ENCODE data around the gene CHMP2A. TPM values are rescaled to one million over a fixed set of nuclear protein-coding genes. Genes with fewer than 3 reads are reported as not detected.

CHMP2A gene
- total RNA-seq, 1 experiment from 2014 or later: 109 TPM

DNA sequence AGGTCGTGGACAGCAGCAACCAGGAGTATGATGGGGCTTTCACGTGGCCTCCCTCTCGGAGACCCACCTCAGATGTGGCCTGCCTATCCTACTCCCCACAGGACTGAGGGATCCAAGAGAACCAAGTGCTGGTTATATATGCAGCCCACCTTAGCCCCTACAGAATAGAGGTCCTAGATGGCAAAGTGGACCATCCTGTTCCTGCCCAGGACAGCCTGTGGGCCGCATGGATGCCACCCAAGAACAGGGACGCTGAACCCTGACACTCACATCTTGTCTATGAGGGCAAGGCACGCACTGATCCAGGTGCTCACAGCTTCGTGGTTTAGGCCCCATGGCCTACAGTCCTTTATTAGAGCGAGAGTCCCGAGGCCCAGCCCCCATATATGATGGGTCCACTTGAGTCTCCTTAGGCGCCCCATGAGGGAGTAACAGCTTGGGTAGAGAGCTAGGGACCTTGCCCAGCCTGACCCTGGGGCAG lies 41.7 kb downstream of the CHMP2A start (continued):
- no peak for TF ChIP-seq KAT7 (CRISPR knock-in tag; IDR thresholded peaks at IDR 0.05; ENCODE audit: borderline replicate concordance)
- TF ChIP-seq CBFB (CRISPR knock-in tag; IDR thresholded peaks at IDR 0.05; ENCODE audit: low read depth): no peak
- TF ChIP-seq, protein P1, sequence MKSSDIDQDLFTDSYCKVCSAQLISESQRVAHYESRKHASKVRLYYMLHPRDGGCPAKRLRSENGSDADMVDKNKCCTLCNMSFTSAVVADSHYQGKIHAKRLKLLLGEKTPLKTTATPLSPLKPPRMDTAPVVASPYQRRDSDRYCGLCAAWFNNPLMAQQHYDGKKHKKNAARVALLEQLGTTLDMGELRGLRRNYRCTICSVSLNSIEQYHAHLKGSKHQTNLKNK (CRISPR knock-in tag; IDR thresholded peaks at IDR 0.05): no peak

DNA sequence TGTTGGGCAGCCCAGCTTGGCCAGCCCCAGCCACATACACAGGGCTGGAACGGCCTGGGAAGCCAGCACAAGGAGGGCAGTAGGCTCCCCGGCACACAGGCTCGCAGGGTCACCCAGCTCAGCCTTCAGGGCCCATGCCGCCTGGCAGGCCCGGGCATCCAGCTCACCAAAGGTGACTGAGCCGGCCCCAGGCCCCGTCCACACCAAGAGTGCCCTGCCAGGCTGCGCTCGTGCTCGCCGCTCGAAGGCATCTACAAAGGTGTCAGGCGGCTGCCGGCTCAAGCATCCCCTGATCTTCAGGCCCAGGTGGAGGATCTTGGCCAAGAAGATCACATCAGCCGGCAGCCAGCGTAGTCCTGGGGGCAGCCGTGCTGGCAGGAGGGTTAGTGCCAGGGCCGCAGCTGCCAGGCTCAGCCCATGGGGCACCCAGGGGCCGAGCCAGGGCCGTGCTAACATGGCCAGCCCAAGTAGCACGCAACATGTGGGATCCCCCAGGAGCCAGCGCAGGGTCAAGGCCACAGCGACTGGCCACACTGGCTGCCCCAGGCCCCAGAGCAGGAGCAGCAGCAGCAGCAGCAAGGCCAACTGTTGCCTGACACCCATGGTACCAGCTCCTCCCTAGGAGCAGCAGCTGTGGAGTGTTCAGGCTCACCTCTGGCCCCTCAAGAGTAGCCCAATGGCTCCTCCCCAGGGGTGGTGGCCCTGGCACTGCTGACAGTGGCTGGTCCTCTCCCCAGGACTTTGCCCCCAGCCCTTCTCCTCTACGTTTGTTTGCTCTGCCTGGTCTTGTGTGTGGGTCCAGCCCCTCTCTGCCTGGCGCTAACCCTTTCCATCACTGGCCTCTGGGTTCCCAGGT lies 43.3 kb downstream of the CHMP2A start, which contains the start of gene SLC27A5:
Gene SLC27A5 (minus strand): TSS at position 640 of the 856 bp plus-strand sequence. CDS start 37 bp downstream, at position 603.
- CTCF ChIA-PET: no interaction called here
- Mint-ChIP-seq H3K4me1 (peaks cover 18% of the 10 kb centered on the region), H3K27ac (no peak within 1 kb of the TSS), H3K4me3 (no peak within 1 kb of the TSS), H3K9me3 (peaks cover 11% of the 10 kb centered on the region), H3K36me3 (peaks cover 15% of the 10 kb centered on the region), H3K27me3 (ENCODE audit: low read depth) (peaks cover 20% of the 10 kb centered on the region)
- DNase-seq (ENCODE audit: low spot score) (no peak), ATAC-seq (no peak)
- no peak for TF ChIP-seq ZNF219 (CRISPR knock-in tag; IDR thresholded peaks at IDR 0.05; ENCODE audit: borderline replicate concordance)
- no peak for TF ChIP-seq NR1H2 (CRISPR knock-in tag; IDR thresholded peaks at IDR 0.05)
- no peak for TF ChIP-seq SP1 (CRISPR knock-in tag; conservative IDR thresholded peaks at IDR 0.05)
- no peak for TF ChIP-seq PRRX2 (CRISPR knock-in tag; IDR thresholded peaks at IDR 0.05)
- TF ChIP-seq FOXP1 (CRISPR knock-in tag; IDR thresholded peaks at IDR 0.05; ENCODE audit: borderline replicate concordance): no peak
- TF ChIP-seq SMAD4 (CRISPR knock-in tag; IDR thresholded peaks at IDR 0.05): no peak
- no peak for TF ChIP-seq ETV6 (CRISPR knock-in tag; IDR thresholded peaks at IDR 0.05)
- no peak for TF ChIP-seq JUN (CRISPR knock-in tag; IDR thresholded peaks at IDR 0.05)
- no peak for TF ChIP-seq OVOL2 (CRISPR knock-in tag; IDR thresholded peaks at IDR 0.05; ENCODE audit: borderline replicate concordance)
- TF ChIP-seq, protein P2, sequence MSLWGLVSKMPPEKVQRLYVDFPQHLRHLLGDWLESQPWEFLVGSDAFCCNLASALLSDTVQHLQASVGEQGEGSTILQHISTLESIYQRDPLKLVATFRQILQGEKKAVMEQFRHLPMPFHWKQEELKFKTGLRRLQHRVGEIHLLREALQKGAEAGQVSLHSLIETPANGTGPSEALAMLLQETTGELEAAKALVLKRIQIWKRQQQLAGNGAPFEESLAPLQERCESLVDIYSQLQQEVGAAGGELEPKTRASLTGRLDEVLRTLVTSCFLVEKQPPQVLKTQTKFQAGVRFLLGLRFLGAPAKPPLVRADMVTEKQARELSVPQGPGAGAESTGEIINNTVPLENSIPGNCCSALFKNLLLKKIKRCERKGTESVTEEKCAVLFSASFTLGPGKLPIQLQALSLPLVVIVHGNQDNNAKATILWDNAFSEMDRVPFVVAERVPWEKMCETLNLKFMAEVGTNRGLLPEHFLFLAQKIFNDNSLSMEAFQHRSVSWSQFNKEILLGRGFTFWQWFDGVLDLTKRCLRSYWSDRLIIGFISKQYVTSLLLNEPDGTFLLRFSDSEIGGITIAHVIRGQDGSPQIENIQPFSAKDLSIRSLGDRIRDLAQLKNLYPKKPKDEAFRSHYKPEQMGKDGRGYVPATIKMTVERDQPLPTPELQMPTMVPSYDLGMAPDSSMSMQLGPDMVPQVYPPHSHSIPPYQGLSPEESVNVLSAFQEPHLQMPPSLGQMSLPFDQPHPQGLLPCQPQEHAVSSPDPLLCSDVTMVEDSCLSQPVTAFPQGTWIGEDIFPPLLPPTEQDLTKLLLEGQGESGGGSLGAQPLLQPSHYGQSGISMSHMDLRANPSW (CRISPR knock-in tag; conservative IDR thresholded peaks at IDR 0.05; ENCODE audit: low read depth): no peak
- TF ChIP-seq ESRRA (CRISPR knock-in tag; IDR thresholded peaks at IDR 0.05; ENCODE audit: borderline replicate concordance): no peak
- POLR2A ChIA-PET: interaction anchor here (0.8 kb wide), 1 partner anchor 44 kb away, joined by 3 read pairs; no protein-coding TSS in a partner anchor

DNA sequence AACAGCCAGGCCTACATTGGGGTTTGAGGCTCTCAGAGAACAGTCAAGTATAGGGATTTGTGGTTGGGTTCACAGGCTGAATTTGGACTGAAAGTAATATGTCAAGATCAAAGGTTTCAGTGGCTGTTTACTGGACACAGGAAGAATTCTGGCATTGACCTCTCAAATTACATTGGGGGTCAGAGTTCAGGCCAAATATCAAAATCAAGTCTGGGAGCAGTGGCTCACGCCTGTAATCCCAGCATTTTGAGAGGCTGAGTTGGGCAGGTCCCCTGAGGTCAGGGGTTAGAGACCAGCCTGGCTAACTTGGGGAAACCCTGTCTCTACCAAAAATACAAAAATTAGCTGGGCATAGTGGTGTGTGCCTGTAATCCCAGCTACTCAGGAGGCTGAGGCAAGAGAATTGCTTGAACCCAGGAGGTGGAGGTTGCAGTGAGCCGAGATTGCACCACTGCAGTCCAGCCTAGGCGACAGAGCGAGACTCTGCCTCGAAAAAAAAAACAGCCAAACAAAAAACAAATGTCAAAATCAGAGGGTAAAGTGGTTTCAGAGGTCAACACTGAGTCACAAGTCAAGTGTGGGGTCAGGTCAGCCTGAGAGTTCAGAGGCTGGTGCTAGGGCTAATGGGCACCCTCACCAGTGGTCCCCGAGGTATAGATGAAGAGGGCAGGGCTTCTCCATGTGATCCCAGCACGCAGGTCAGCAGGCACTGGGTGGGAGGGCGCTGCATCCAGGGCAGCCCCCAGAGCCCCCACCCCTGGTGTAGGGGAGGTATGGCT lies 44.6 kb downstream of the CHMP2A start:
- Mint-ChIP-seq H3K27ac (no peak overlapping the region), H3K27me3 (ENCODE audit: low read depth) (peaks cover 22% of the 10 kb centered on the region), H3K4me3 (no peak overlapping the region), H3K4me1 (peaks cover 8% of the 10 kb centered on the region), H3K36me3 (peaks cover 10% of the 10 kb centered on the region), H3K9me3 (peaks cover 14% of the 10 kb centered on the region)
- DNase-seq (ENCODE audit: low spot score): no peak
- no peak for ATAC-seq
- POLR2A ChIA-PET: no interaction called here
- CTCF ChIA-PET: no interaction called here
- TF ChIP-seq GABPB1 (CRISPR knock-in tag; IDR thresholded peaks at IDR 0.05) (no peak), ZBTB21 (CRISPR knock-in tag; IDR thresholded peaks at IDR 0.05; ENCODE audit: borderline replicate concordance) (no peak), TEAD4 (CRISPR knock-in tag; IDR thresholded peaks at IDR 0.05) (no peak), ZNF263 (CRISPR knock-in tag; IDR thresholded peaks at IDR 0.05; ENCODE audit: low read depth) (no peak), CBFB (CRISPR knock-in tag; IDR thresholded peaks at IDR 0.05; ENCODE audit: low read depth) (no peak), RELA (CRISPR knock-in tag; IDR thresholded peaks at IDR 0.05; ENCODE audit: borderline replicate concordance) (no peak), NR1H2 (CRISPR knock-in tag; IDR thresholded peaks at IDR 0.05) (no peak), ZNF138 (CRISPR knock-in tag; conservative IDR thresholded peaks at IDR 0.05) (no peak), JAZF1 (CRISPR knock-in tag; IDR thresholded peaks at IDR 0.05) (no peak), ETV6 (CRISPR knock-in tag; IDR thresholded peaks at IDR 0.05) (no peak), NR3C1 (CRISPR knock-in tag; conservative IDR thresholded peaks at IDR 0.05; ENCODE audit: low read depth) (no peak)
- TF ChIP-seq, protein P3, sequence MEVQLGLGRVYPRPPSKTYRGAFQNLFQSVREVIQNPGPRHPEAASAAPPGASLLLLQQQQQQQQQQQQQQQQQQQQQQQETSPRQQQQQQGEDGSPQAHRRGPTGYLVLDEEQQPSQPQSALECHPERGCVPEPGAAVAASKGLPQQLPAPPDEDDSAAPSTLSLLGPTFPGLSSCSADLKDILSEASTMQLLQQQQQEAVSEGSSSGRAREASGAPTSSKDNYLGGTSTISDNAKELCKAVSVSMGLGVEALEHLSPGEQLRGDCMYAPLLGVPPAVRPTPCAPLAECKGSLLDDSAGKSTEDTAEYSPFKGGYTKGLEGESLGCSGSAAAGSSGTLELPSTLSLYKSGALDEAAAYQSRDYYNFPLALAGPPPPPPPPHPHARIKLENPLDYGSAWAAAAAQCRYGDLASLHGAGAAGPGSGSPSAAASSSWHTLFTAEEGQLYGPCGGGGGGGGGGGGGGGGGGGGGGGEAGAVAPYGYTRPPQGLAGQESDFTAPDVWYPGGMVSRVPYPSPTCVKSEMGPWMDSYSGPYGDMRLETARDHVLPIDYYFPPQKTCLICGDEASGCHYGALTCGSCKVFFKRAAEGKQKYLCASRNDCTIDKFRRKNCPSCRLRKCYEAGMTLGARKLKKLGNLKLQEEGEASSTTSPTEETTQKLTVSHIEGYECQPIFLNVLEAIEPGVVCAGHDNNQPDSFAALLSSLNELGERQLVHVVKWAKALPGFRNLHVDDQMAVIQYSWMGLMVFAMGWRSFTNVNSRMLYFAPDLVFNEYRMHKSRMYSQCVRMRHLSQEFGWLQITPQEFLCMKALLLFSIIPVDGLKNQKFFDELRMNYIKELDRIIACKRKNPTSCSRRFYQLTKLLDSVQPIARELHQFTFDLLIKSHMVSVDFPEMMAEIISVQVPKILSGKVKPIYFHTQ (CRISPR knock-in tag; IDR thresholded peaks at IDR 0.05): no peak
- TF ChIP-seq, protein P4, sequence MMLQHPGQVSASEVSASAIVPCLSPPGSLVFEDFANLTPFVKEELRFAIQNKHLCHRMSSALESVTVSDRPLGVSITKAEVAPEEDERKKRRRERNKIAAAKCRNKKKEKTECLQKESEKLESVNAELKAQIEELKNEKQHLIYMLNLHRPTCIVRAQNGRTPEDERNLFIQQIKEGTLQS (CRISPR knock-in tag; conservative IDR thresholded peaks at IDR 0.05): no peak
- TF ChIP-seq, protein P5, sequence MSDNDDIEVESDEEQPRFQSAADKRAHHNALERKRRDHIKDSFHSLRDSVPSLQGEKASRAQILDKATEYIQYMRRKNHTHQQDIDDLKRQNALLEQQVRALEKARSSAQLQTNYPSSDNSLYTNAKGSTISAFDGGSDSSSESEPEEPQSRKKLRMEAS (CRISPR knock-in tag; IDR thresholded peaks at IDR 0.05): no peak
